Kidney tubule cell (primary cell): ENCODE measurements around the gene KRTAP5-2.
"Not testable (repeated sequence)": the region's sequence is repeated elsewhere in the genome, so short reads cannot be mapped to it uniquely, and the experiment has no call there.

Source experiments
- DNase-seq: peaks from one replicate; pipeline ENCODE4 v3.0.0-alpha.2; 2018; ENCODE audit warnings: low spot score

KRTAP5-2 gene

GRCh38 chr11:1597994-1598380 lies at the start of gene KRTAP5-2:
TSS of gene KRTAP5-2 (minus strand) at chr11:1598294. CDS start at chr11:1598250, 44 bp downstream.
- no peak for DNase-seq

GRCh38 chr11:1646540-1646939 lies 48.4 kb upstream of the KRTAP5-2 start:
- not testable (repeated sequence) for DNase-seq

- no peak for DNase-seq
Measured at GRCh38 chr11:1645357-1645821, 47.3 kb upstream of the KRTAP5-2 start.

GRCh38 chr11:1644601-1645356 lies 46.7 kb upstream of the KRTAP5-2 start:
- no peak for DNase-seq

GRCh38 chr11:1643146-1643690 lies 45.1 kb upstream of the KRTAP5-2 start:
- no peak for DNase-seq

GRCh38 chr11:1642288-1643145 lies 44.4 kb upstream of the KRTAP5-2 start:
- DNase-seq, result no peak

GRCh38 chr11:1641096-1641495 lies 43.0 kb upstream of the KRTAP5-2 start:
- DNase-seq, result no peak

- DNase-seq, result peak; percentile 38
Measured at GRCh38 chr11:1640076-1640946, 42.2 kb upstream of the KRTAP5-2 start.

- DNase-seq, result no peak
Measured at GRCh38 chr11:1639666-1640065, 41.6 kb upstream of the KRTAP5-2 start.

- DNase-seq, result no peak
Measured at GRCh38 chr11:1639102-1639620, 41.1 kb upstream of the KRTAP5-2 start.

GRCh38 chr11:1638344-1638743 lies 40.2 kb upstream of the KRTAP5-2 start:
- DNase-seq, result no peak

- DNase-seq, result no peak
Measured at GRCh38 chr11:1637628-1638027, 39.5 kb upstream of the KRTAP5-2 start.

- no peak for DNase-seq
Measured at GRCh38 chr11:1636291-1636950, 38.3 kb upstream of the KRTAP5-2 start.

- DNase-seq, result no peak
Measured at GRCh38 chr11:1633864-1634263, 35.8 kb upstream of the KRTAP5-2 start.

GRCh38 chr11:1632053-1632714 lies 34.1 kb upstream of the KRTAP5-2 start:
- DNase-seq, result no peak

GRCh38 chr11:1631066-1631568 lies 33.0 kb upstream of the KRTAP5-2 start:
- no peak for DNase-seq

GRCh38 chr11:1630271-1630670 lies 32.2 kb upstream of the KRTAP5-2 start:
- no peak for DNase-seq

GRCh38 chr11:1629326-1630185 lies 31.5 kb upstream of the KRTAP5-2 start, which contains the start of gene KRTAP5-5:
TSS of gene KRTAP5-5 (plus strand) at chr11:1629775. CDS start at chr11:1629841, 66 bp downstream.
- no peak for DNase-seq
